Muscle of leg (tissue), 11 donors: ENCODE results near the gene OPHN1. TPM values are rescaled to one million over a fixed set of nuclear protein-coding genes. Genes with fewer than 3 reads are reported as not detected.
A peak's percentile ranks its signal among the peaks of the same experiment; 100 is the strongest.
"Not testable (repeated sequence)": the region's sequence is repeated elsewhere in the genome, so short reads cannot be mapped to it uniquely, and the experiment has no call there.

ENCODE experiments used
- DNase-seq: peaks from one replicate; pipeline ENCODE4 v3.0.0; 2013
- H3K27ac ChIP-seq: one replicate; pipeline ENCODE4 v1.5.1; 2013; ENCODE audit warnings: mild to moderate bottlenecking, low read length, control low read depth
- H3K27me3 ChIP-seq: one replicate; pipeline ENCODE4 v1.6.1; 2013; ENCODE audit warnings: low read length; ENCODE audit not compliant: control insufficient read depth, insufficient read depth
- H3K36me3 ChIP-seq: one replicate; pipeline ENCODE4 v1.6.1; 2013; ENCODE audit warnings: low read length; ENCODE audit not compliant: control insufficient read depth, insufficient read depth
- H3K4me1 ChIP-seq: one replicate; pipeline ENCODE4 v1.6.1; 2013; ENCODE audit warnings: low read length; ENCODE audit not compliant: control insufficient read depth, insufficient read depth
- H3K4me3 ChIP-seq: one replicate; pipeline ENCODE4 v1.5.1; 2013; ENCODE audit warnings: low read length, control low read depth
- H3K9me3 ChIP-seq: replicated peaks from 2 replicates; pipeline ENCODE4 v1.6.1; 2013; ENCODE audit warnings: low read depth, low read length; ENCODE audit not compliant: control insufficient read depth
- WGBS: methylation state at CpG from one replicate; pipeline ENCODE4 v1.1.5; 2013; ENCODE audit warnings: missing lambda C conversion rate; ENCODE audit not compliant: insufficient coverage; 5-methylcytosine and 5-hydroxymethylcytosine counted together
- polyA plus RNA-seq, 8 donors: library from polyadenylated mRNA; unstranded; fragments of 120-200 nt; gene quantifications; one replicate each; pipeline versions ENCODE4 v1.2.1 to v1.2.3, GENCODE V29; 2013; ENCODE audit warnings: inconsistent platforms in 1 of 8, low replicate concordance in 1 of 8; ENCODE audit not compliant: insufficient read length in 8 of 8, insufficient read depth in 1 of 8
- total RNA-seq: library from RNA; stranded (reverse); fragments of 120-200 nt; gene quantifications from one replicate; pipeline ENCODE4 v1.2.4, GENCODE V29; 2013

The OPHN1 gene
- total and polyA plus RNA-seq, 9 donors = 9.2 to 15.7 (median 14.8) TPM

- Histone ChIP-seq H3K27me3 (no peaks in the 10 kb centered on the region), H3K36me3 (no peaks in the 10 kb centered on the region), H3K9me3 (no peaks in the 10 kb centered on the region), H3K4me1 (peaks cover 9% of the 10 kb centered on the region), H3K4me3 (no peak overlapping the region), H3K27ac (no peak overlapping the region)
- 62% methylated on average over 3 of the region's 3 CpGs for WGBS
- DNase-seq = no peak
Measured at GRCh38 chrX:68411729-68412128, 21.6 kb downstream of the OPHN1 start.

GRCh38 chrX:68409194-68409593, 24.1 kb downstream of the OPHN1 start:
- Histone ChIP-seq H3K4me1 (peaks cover 4% of the 10 kb centered on the region), H3K9me3 (no peaks in the 10 kb centered on the region), H3K4me3 (no peak overlapping the region), H3K36me3 (no peaks in the 10 kb centered on the region), H3K27me3 (no peaks in the 10 kb centered on the region), H3K27ac (no peak overlapping the region)
- no CpG with 5 or more reads among the region's 1 CpG for whole genome bisulfite sequencing
- DNase-seq = peak; percentile 58

- no peak for DNase-seq
- Histone ChIP-seq H3K27ac (no peak overlapping the region), H3K36me3 (no peaks in the 10 kb centered on the region), H3K27me3 (no peaks in the 10 kb centered on the region), H3K9me3 (no peaks in the 10 kb centered on the region), H3K4me3 (no peak overlapping the region), H3K4me1 (no peaks in the 10 kb centered on the region)
- 54% methylated on average over 4 of the region's 6 CpGs for WGBS
Measured at GRCh38 chrX:68403522-68403921, 29.8 kb downstream of the OPHN1 start.

- Histone ChIP-seq H3K4me3 (no peak overlapping the region), H3K27me3 (no peaks in the 10 kb centered on the region), H3K9me3 (no peaks in the 10 kb centered on the region), H3K36me3 (no peaks in the 10 kb centered on the region), H3K27ac (no peak overlapping the region), H3K4me1 (no peaks in the 10 kb centered on the region)
- peak; percentile 72 for DNase-seq
- whole genome bisulfite sequencing = no CpG with 5 or more reads among the region's 2 CpGs
Measured at GRCh38 chrX:68403038-68403437, 30.3 kb downstream of the OPHN1 start.

- Histone ChIP-seq H3K4me3 (no peak overlapping the region), H3K27ac (no peak overlapping the region), H3K4me1 (no peaks in the 10 kb centered on the region), H3K27me3 (no peaks in the 10 kb centered on the region), H3K36me3 (no peaks in the 10 kb centered on the region), H3K9me3 (no peaks in the 10 kb centered on the region)
- DNase-seq = no peak
- WGBS = 96% methylated on average over 2 of the region's 2 CpGs
Measured at GRCh38 chrX:68402094-68402493, 31.2 kb downstream of the OPHN1 start.

- DNase-seq = peak; percentile 48
- peaks cover under 1% of the 10 kb centered on the region for H3K27me3 ChIP-seq
- no peaks in the 10 kb centered on the region for H3K36me3 ChIP-seq
- 40% methylated on average over 1 of the region's 3 CpGs for WGBS
- peaks cover 3% of the 10 kb centered on the region for H3K4me1 ChIP-seq
- no peak overlapping the region for H3K4me3 ChIP-seq
- H3K27ac ChIP-seq = no peak overlapping the region
- H3K9me3 ChIP-seq = no peaks in the 10 kb centered on the region
Measured at GRCh38 chrX:68398291-68398690, 35.0 kb downstream of the OPHN1 start.

GRCh38 chrX:68396953-68397352, 36.3 kb downstream of the OPHN1 start:
- no peak overlapping the region for H3K4me3 ChIP-seq
- H3K27me3 ChIP-seq = peaks cover 4% of the 10 kb centered on the region
- H3K36me3 ChIP-seq = no peaks in the 10 kb centered on the region
- H3K4me1 ChIP-seq = peaks cover 3% of the 10 kb centered on the region
- WGBS = 80% methylated on average over 2 of the region's 2 CpGs
- DNase-seq = peak; percentile 55
- no peak overlapping the region for H3K27ac ChIP-seq
- H3K9me3 ChIP-seq = no peaks in the 10 kb centered on the region

- not testable (repeated sequence) for H3K27me3 ChIP-seq, H3K27ac ChIP-seq, H3K4me1 ChIP-seq, DNase-seq, H3K4me3 ChIP-seq, H3K36me3 ChIP-seq, H3K9me3 ChIP-seq
- WGBS = no CpG with 5 or more reads among the region's 3 CpGs
Measured at GRCh38 chrX:68389419-68389960, 43.8 kb downstream of the OPHN1 start.

GRCh38 chrX:68387776-68388175, 45.5 kb downstream of the OPHN1 start:
- peak; percentile 49 for DNase-seq
- 44% methylated on average over 3 of the region's 3 CpGs for WGBS
- Histone ChIP-seq H3K4me1 (no peaks in the 10 kb centered on the region), H3K4me3 (no peak overlapping the region), H3K9me3 (no peaks in the 10 kb centered on the region), H3K27ac (no peak overlapping the region), H3K27me3 (no peaks in the 10 kb centered on the region), H3K36me3 (no peaks in the 10 kb centered on the region)

GRCh38 chrX:68383540-68383939, 49.8 kb downstream of the OPHN1 start:
- Histone ChIP-seq H3K27me3 (no peaks in the 10 kb centered on the region), H3K9me3 (no peaks in the 10 kb centered on the region), H3K27ac (no peak overlapping the region), H3K4me3 (no peak overlapping the region), H3K4me1 (no peaks in the 10 kb centered on the region), H3K36me3 (no peaks in the 10 kb centered on the region)
- no CpG with 5 or more reads among the region's 5 CpGs for WGBS
- no peak for DNase-seq

- WGBS = no CpG with 5 or more reads among the region's 5 CpGs
- H3K27ac ChIP-seq, H3K9me3 ChIP-seq, H3K4me1 ChIP-seq, H3K4me3 ChIP-seq, H3K27me3 ChIP-seq, DNase-seq, H3K36me3 ChIP-seq: not testable (repeated sequence)
Measured at GRCh38 chrX:68377579-68377978, 55.7 kb downstream of the OPHN1 start.
